H9 (cell line): ENCODE measurements around the gene SRGAP1. TPM values are rescaled to one million over a fixed set of nuclear protein-coding genes. Genes with fewer than 3 reads are reported as not detected.

Experiments
- DNase-seq: peaks from one replicate; pipeline ENCODE4 v3.0.0-alpha.2; 2017
- H2AFZ ChIP-seq: one replicate; pipeline ENCODE4 v1.6.1; 2013; ENCODE audit warnings: mild to moderate bottlenecking, low read length, control low read depth, moderate library complexity
- H2AK5ac ChIP-seq: 2 replicates; pipeline ENCODE4 v1.6.1; 2013; ENCODE audit warnings: low read length, control low read depth, mixed read lengths; ENCODE audit not compliant: insufficient read length
- H2BK120ac ChIP-seq: one replicate; pipeline ENCODE4 v1.6.1; 2013; ENCODE audit warnings: low read depth, mild to moderate bottlenecking, low read length, control low read depth, inconsistent platforms; ENCODE audit not compliant: poor library complexity, severe bottlenecking
- H2BK12ac ChIP-seq: 2 replicates; pipeline ENCODE4 v1.6.1; 2013; ENCODE audit warnings: low read length, control low read depth, mixed read lengths, low read depth; ENCODE audit not compliant: insufficient read length
- H2BK15ac ChIP-seq: 2 replicates; pipeline ENCODE4 v1.6.1; 2013; ENCODE audit warnings: low read depth, low read length, control low read depth
- H2BK20ac ChIP-seq: one replicate; pipeline ENCODE4 v1.6.1; 2013; ENCODE audit warnings: low read depth, mild to moderate bottlenecking, low read length, control low read depth, inconsistent platforms; ENCODE audit not compliant: poor library complexity, severe bottlenecking
- H2BK5ac ChIP-seq: 2 replicates; pipeline ENCODE4 v1.6.1; 2013; ENCODE audit warnings: low read length, control low read depth, mixed read lengths; ENCODE audit not compliant: insufficient read length
- H3K14ac ChIP-seq: 2 replicates; pipeline ENCODE4 v1.6.1; 2013; ENCODE audit warnings: low read length, control low read depth; ENCODE audit not compliant: insufficient read depth
- H3K18ac ChIP-seq: 2 replicates; pipeline ENCODE4 v1.6.1; 2013; ENCODE audit warnings: low read depth, mild to moderate bottlenecking, mixed read lengths, low read length, control low read depth; ENCODE audit not compliant: insufficient read length
- H3K23ac ChIP-seq: 2 replicates; pipeline ENCODE4 v1.6.1; 2013; ENCODE audit warnings: low read length, control low read depth, mixed read lengths, low read depth; ENCODE audit not compliant: insufficient read length
- H3K23me2 ChIP-seq: 2 replicates; pipeline ENCODE4 v1.6.1; 2013; ENCODE audit warnings: low read depth, mild to moderate bottlenecking, mixed read lengths, low read length, control low read depth; ENCODE audit not compliant: insufficient read length, poor library complexity, severe bottlenecking
- H3K27ac ChIP-seq: 2 replicates; pipeline ENCODE4 v1.5.1; 2013; ENCODE audit warnings: low read length, control low read depth, mixed read lengths, low read depth; ENCODE audit not compliant: insufficient read length
- H3K27me3 ChIP-seq: 2 replicates; pipeline ENCODE4 v1.6.1; 2013; ENCODE audit warnings: low read length, control low read depth, inconsistent platforms; ENCODE audit not compliant: insufficient read depth
- H3K4ac ChIP-seq: 2 replicates; pipeline ENCODE4 v1.6.1; 2013; ENCODE audit warnings: low read depth, mild to moderate bottlenecking, control low read depth, inconsistent platforms, low read length, moderate library complexity
- H3K4me1 ChIP-seq: 2 replicates; pipeline ENCODE4 v1.6.1; 2013; ENCODE audit warnings: low read length, control low read depth, inconsistent platforms; ENCODE audit not compliant: insufficient read depth
- H3K4me2 ChIP-seq: 2 replicates; pipeline ENCODE4 v1.6.1; 2013; ENCODE audit warnings: low read length, control low read depth, mixed read lengths; ENCODE audit not compliant: insufficient read length, insufficient read depth
- H3K56ac ChIP-seq: 2 replicates; pipeline ENCODE4 v1.6.1; 2013; ENCODE audit warnings: low read depth, mild to moderate bottlenecking, mixed read lengths, low read length, control low read depth; ENCODE audit not compliant: insufficient read length
- H3K79me1 ChIP-seq: 2 replicates; pipeline ENCODE4 v1.6.1; 2013; ENCODE audit warnings: low read depth, mild to moderate bottlenecking, moderate library complexity, low read length, control low read depth, inconsistent platforms; ENCODE audit not compliant: insufficient read depth, poor library complexity, severe bottlenecking
- H3K79me2 ChIP-seq: 2 replicates; pipeline ENCODE4 v1.6.1; 2013; ENCODE audit warnings: low read length, control low read depth, inconsistent platforms; ENCODE audit not compliant: insufficient read depth
- H3K9ac ChIP-seq: 2 replicates; pipeline ENCODE4 v1.6.1; 2013; ENCODE audit warnings: low read length, control low read depth, mixed read lengths; ENCODE audit not compliant: insufficient read length; ENCODE audit errors: extremely low read depth
- H3K9me3 ChIP-seq: one replicate; pipeline ENCODE4 v1.6.1; 2013; ENCODE audit warnings: low read depth, low read length, inconsistent platforms; ENCODE audit not compliant: control insufficient read depth
- H3T11ph ChIP-seq: one replicate; pipeline ENCODE4 v1.6.1; 2013; ENCODE audit warnings: mild to moderate bottlenecking, low read length, control low read depth, inconsistent platforms
- H4K20me1 ChIP-seq: one replicate; pipeline ENCODE4 v1.6.1; 2013; ENCODE audit not compliant: control insufficient read depth, insufficient read length, insufficient read depth
- H4K5ac ChIP-seq: 2 replicates; pipeline ENCODE4 v1.6.1; 2013; ENCODE audit warnings: low read depth, mild to moderate bottlenecking, mixed read lengths, low read length, control low read depth; ENCODE audit not compliant: insufficient read length
- H4K8ac ChIP-seq: replicated peaks from 2 replicates; pipeline ENCODE4 v1.6.1; 2013; ENCODE audit warnings: low read length, control low read depth, mixed read lengths, low read depth; ENCODE audit not compliant: insufficient read length
- H4K91ac ChIP-seq: 2 replicates; pipeline ENCODE4 v1.6.1; 2013; ENCODE audit warnings: low read depth, mild to moderate bottlenecking, moderate library complexity, mixed read lengths, low read length, control low read depth; ENCODE audit not compliant: insufficient read length
- H3K27ac Mint-ChIP-seq, 3 experiments: 2 replicates in 2 of 3; 3 replicates in 1 of 3; pipeline ENCODE4 v1.8.0; 2020 to 2021; ENCODE audit warnings: mixed read lengths in 3 of 3, mild to moderate bottlenecking in 1 of 3, moderate library complexity in 1 of 3
- H3K27me3 Mint-ChIP-seq: 2 replicates; pipeline ENCODE4 v1.8.0; 2021; ENCODE audit warnings: low read depth, mild to moderate bottlenecking, moderate library complexity, mixed read lengths
- H3K36me3 Mint-ChIP-seq, 3 experiments: 2 replicates in 2 of 3; 3 replicates in 1 of 3; pipeline ENCODE4 v1.8.0; 2020 to 2021; ENCODE audit warnings: low read depth in 3 of 3, mixed read lengths in 3 of 3; ENCODE audit not compliant: insufficient read depth in 1 of 3
- H3K4me1 Mint-ChIP-seq, 2 experiments: 2 replicates each; pipeline ENCODE4 v1.8.0; 2020; ENCODE audit warnings: mixed read lengths in 2 of 2
- H3K4me3 Mint-ChIP-seq, 2 experiments: 2 replicates in 1 of 2; 3 replicates in 1 of 2; pipeline ENCODE4 v1.8.0; 2020 to 2021; ENCODE audit warnings: mild to moderate bottlenecking in 2 of 2, mixed read lengths in 2 of 2, moderate library complexity in 1 of 2
- H3K9me3 Mint-ChIP-seq, 2 experiments: 2 replicates in 1 of 2; 3 replicates in 1 of 2; pipeline ENCODE4 v1.8.0; 2020; ENCODE audit warnings: mild to moderate bottlenecking in 2 of 2, mixed read lengths in 2 of 2, moderate library complexity in 1 of 2
- CTCF ChIP-seq: fragments of 200-600 bp; sonication (generic); conservative IDR thresholded peaks from 3 replicates; pipeline ENCODE4 v1.8.0; 2021; ENCODE audit warnings: antibody characterized with exemption, mild to moderate bottlenecking
- WGBS: extraction: QIAGEN DNeasy Blood & Tissue Kit; methylation state at CpG from one replicate; pipeline ENCODE4 v1.1.7; 2013; ENCODE audit warnings: missing lambda C conversion rate, low lambda C conversion rate, mixed read lengths; ENCODE audit not compliant: insufficient read length; ENCODE audit errors: extremely low coverage; 5-methylcytosine and 5-hydroxymethylcytosine counted together
- total RNA-seq: library from RNA; stranded (reverse); gene quantifications from 2 replicates; pipeline ENCODE4 v1.2.1, GENCODE V29; 2021

The SRGAP1 gene
- total RNA-seq, 1 experiment from 2014 or later = 4.8 TPM

GRCh38 chr12:63843721-63844390, 644 bp upstream of the SRGAP1 start:
- H3K9ac ChIP-seq = peak overlapping the region; percentile 35
- no peak overlapping the region for H4K8ac ChIP-seq
- peak; percentile 88 for TF ChIP-seq CTCF
- no peak overlapping the region for H2AFZ ChIP-seq
- H3K9me3 Mint-ChIP-seq = no peaks in the 10 kb centered on the region
- peak overlapping the region; percentile 66 to 80 for H3K4me3 Mint-ChIP-seq
- H3K27ac Mint-ChIP-seq = no peak overlapping the region
- H3K18ac ChIP-seq = peak overlapping the region; percentile 50
- no peak overlapping the region for H3K27ac ChIP-seq
- no peaks in the 10 kb centered on the region for H3K79me1 ChIP-seq
- no peak overlapping the region for H4K91ac ChIP-seq
- WGBS = no CpG with 5 or more reads among the region's 80 CpGs
- H3K27me3 ChIP-seq = no peaks in the 10 kb centered on the region
- peaks cover 0 to 2% (median 0%) of the 10 kb centered on the region in 3 experiments; a peak in 1 of 7 replicates for H3K36me3 Mint-ChIP-seq
- no peaks in the 10 kb centered on the region for H3K9me3 ChIP-seq
- peak; percentile 96 for DNase-seq
- H4K5ac ChIP-seq = no peak overlapping the region
- H3K4me2 ChIP-seq = peak overlapping the region; percentile 99
- peak overlapping the region; percentile 91 for H3K14ac ChIP-seq
- peaks cover 21 to 23% of the 10 kb centered on the region in 2 experiments for H3K4me1 Mint-ChIP-seq
- H2BK12ac ChIP-seq = no peak overlapping the region
- no peak overlapping the region for H2BK20ac ChIP-seq
- H3K4ac ChIP-seq = no peak overlapping the region
- H3K56ac ChIP-seq = no peak overlapping the region
- peaks cover 13% of the 10 kb centered on the region for H3K23me2 ChIP-seq
- no peaks in the 10 kb centered on the region for H4K20me1 ChIP-seq
- H3T11ph ChIP-seq = no peak overlapping the region
- peaks cover 10% of the 10 kb centered on the region for H3K27me3 Mint-ChIP-seq
- H2BK5ac ChIP-seq = no peak overlapping the region
- H3K23ac ChIP-seq = no peak overlapping the region
- no peak overlapping the region for H2AK5ac ChIP-seq
- peaks cover 3% of the 10 kb centered on the region; the same call in 1 of the 2 replicates for H3K4me1 ChIP-seq
- H3K79me2 ChIP-seq = peaks cover 5% of the 10 kb centered on the region; the same call in 1 of the 2 replicates
- H2BK15ac ChIP-seq = no peak overlapping the region
- no peak overlapping the region for H2BK120ac ChIP-seq
